Measurements from ENCODE around the gene KCNJ6. TPM values are rescaled to one million over a fixed set of nuclear protein-coding genes. Genes with fewer than 3 reads are reported as not detected.
A peak's percentile ranks its signal among the peaks of the same experiment; 100 is the strongest.

KCNJ6 gene
- total RNA-seq, 2 donors from 2014 or later: 0.33 TPM; not detected in 1

DNA sequence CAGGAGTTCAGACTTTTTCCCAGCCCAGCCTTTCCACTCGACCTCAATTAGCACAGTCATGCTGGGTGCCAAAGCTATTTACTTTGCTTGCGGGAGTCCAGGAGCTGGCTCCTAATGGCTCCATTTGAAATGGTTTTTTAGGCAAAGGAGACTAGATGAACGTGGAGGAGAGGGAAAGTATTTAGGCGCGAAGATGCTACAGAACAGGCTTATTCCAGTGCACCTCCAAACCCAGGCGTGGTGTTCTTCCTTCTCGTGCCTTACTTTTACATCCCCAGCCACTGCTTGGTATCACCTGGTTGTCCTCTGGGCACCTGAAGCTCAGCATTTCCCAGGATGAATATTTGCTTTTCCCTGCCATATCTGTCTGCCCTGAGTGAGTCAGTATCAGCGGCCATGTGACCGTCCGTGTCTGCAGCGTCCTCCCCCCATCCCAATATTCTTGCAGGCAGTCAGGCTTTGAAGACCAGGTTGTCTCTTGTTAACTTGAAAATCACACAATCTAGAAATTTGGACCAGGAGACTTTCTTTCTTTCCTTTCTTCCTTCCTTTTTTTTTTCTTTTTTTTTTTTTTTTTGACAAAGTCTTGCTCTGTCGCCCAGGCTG lies 351.2 kb downstream of the KCNJ6 start:
- peaks cover 14% of the 10 kb centered on the region for H3K4me1 Mint-ChIP-seq
- Histone ChIP-seq H3K9me3 (ENCODE audit: control insufficient read depth, low read length) (no peaks in the 10 kb centered on the region), H3K4me1 (ENCODE audit: control insufficient read depth, insufficient read depth, low read length) (no peaks in the 10 kb centered on the region), H3K9ac (ENCODE audit: extremely low read depth, low read length, poor library complexity, severe bottlenecking) (peak overlapping the region; percentile 55), H3K27ac (ENCODE audit: low read depth, low read length) (no peak overlapping the region), H3K27me3 (ENCODE audit: control insufficient read depth, insufficient read depth, low read length, poor library complexity, severe bottlenecking) (no peaks in the 10 kb centered on the region), H3K4me3 (ENCODE audit: low read length) (peak overlapping the region; percentile 75), H3K36me3 (ENCODE audit: control insufficient read depth, insufficient read depth, low read length) (no peaks in the 10 kb centered on the region)
- H3K36me3 Mint-ChIP-seq (ENCODE audit: low read depth): no peaks in the 10 kb centered on the region
- 63 to 65% methylated on average over 11 to 12 of the region's 12 CpGs for WGBS, 2 experiments (ENCODE audit: insufficient coverage in 1 of 2, insufficient read length in 1 of 2)
- peak overlapping the region; percentile 65 for H3K4me3 Mint-ChIP-seq
- H3K27ac Mint-ChIP-seq: peak overlapping the region; percentile 84
- TF ChIP-seq, protein P1, sequence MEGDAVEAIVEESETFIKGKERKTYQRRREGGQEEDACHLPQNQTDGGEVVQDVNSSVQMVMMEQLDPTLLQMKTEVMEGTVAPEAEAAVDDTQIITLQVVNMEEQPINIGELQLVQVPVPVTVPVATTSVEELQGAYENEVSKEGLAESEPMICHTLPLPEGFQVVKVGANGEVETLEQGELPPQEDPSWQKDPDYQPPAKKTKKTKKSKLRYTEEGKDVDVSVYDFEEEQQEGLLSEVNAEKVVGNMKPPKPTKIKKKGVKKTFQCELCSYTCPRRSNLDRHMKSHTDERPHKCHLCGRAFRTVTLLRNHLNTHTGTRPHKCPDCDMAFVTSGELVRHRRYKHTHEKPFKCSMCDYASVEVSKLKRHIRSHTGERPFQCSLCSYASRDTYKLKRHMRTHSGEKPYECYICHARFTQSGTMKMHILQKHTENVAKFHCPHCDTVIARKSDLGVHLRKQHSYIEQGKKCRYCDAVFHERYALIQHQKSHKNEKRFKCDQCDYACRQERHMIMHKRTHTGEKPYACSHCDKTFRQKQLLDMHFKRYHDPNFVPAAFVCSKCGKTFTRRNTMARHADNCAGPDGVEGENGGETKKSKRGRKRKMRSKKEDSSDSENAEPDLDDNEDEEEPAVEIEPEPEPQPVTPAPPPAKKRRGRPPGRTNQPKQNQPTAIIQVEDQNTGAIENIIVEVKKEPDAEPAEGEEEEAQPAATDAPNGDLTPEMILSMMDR (conservative IDR thresholded peaks at IDR 0.05): no peak
- H3K9me3 Mint-ChIP-seq: peaks cover 13% of the 10 kb centered on the region
- DNase-seq: no peak
- peaks cover 15% of the 10 kb centered on the region for H3K27me3 Mint-ChIP-seq (ENCODE audit: insufficient read depth)

DNA sequence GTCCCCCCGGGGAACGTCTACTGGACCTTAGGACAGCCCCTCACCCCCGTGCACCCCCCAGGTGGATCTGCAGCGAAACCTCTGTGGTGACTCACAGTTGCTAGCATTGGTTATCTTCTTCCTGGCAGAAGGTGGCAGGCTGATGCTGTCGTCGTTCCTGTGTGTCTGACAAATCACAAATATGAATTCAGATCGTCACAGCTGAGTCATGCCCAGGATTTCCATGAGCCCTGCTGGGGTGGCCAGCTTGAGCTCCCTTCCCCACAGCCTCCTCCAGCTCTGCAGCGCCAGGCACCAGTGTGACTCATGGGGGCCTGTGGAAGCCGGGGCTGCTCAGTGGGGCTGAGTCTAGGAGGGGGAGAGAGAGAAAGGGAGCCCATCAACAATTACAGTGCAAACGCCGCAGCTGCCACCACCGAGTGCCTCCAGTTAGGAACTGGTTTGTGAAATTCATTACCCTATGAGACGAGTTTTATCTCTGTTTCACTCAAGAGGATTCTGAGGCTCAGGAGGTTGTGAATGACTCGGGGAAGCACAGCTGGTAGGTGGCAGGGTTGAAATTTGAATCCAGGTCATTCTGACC lies 351.8 kb downstream of the KCNJ6 start:
- H3K9me3 Mint-ChIP-seq: peaks cover 13% of the 10 kb centered on the region
- TF ChIP-seq, protein P1 (conservative IDR thresholded peaks at IDR 0.05): no peak
- H3K27ac Mint-ChIP-seq: peak overlapping the region; percentile 84
- 22 to 31% methylated on average over 13 to 14 of the region's 14 CpGs for WGBS, 2 experiments (ENCODE audit: insufficient coverage in 1 of 2, insufficient read length in 1 of 2)
- Histone ChIP-seq H3K36me3 (ENCODE audit: control insufficient read depth, insufficient read depth, low read length) (no peaks in the 10 kb centered on the region), H3K4me3 (ENCODE audit: low read length) (peak overlapping the region; percentile 75), H3K4me1 (ENCODE audit: control insufficient read depth, insufficient read depth, low read length) (no peaks in the 10 kb centered on the region), H3K27ac (ENCODE audit: low read depth, low read length) (peak overlapping the region; percentile 77), H3K9ac (ENCODE audit: extremely low read depth, low read length, poor library complexity, severe bottlenecking) (peak overlapping the region; percentile 55), H3K27me3 (ENCODE audit: control insufficient read depth, insufficient read depth, low read length, poor library complexity, severe bottlenecking) (no peaks in the 10 kb centered on the region), H3K9me3 (ENCODE audit: control insufficient read depth, low read length) (no peaks in the 10 kb centered on the region)
- peak; percentile 83 for DNase-seq
- peaks cover 14% of the 10 kb centered on the region for H3K4me1 Mint-ChIP-seq
- peak overlapping the region; percentile 65 for H3K4me3 Mint-ChIP-seq
- H3K27me3 Mint-ChIP-seq (ENCODE audit: insufficient read depth): peaks cover 15% of the 10 kb centered on the region
- no peaks in the 10 kb centered on the region for H3K36me3 Mint-ChIP-seq (ENCODE audit: low read depth)

DNA sequence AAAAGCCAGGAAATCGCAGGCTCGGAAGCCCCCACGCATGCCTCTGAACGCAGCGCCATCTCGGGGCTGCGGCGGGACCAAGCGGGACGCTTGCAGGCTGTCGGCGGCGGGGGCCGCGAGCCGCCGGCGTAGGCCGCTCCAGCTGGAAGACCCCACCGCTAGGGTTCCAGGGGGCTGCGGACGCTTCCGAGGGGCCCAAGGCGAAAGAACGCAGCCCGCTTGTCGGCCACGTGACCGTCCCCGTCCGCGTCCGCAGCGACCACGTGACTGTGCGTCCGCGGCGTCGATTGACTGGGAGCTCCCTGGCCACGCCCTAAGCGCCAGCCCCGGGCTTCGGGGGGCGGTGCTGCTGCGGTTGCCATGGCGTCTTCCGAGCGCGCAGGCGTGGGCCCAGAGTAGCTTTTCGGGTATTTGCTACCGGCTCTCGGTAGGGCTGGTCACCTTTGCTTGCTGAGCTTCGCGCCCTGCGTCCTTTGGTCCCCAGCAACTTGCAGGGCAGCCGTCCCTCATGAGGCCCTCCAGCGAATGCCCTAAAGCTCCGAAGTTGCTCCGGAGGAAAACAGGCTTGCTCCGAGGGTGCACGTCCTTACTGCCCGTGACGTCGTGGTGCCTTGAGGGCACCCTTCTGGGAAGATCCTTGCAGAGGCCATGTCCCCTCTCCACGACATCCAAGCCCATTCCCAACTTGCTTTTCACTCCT lies 352.5 kb downstream of the KCNJ6 start:
- H3K4me1 ChIP-seq (ENCODE audit: control insufficient read depth, insufficient read depth, low read length): no peaks in the 10 kb centered on the region
- Mint-ChIP-seq H3K4me3 (peak overlapping the region; percentile 65), H3K9me3 (peaks cover 18% of the 10 kb centered on the region), H3K27me3 (ENCODE audit: insufficient read depth) (peaks cover 15% of the 10 kb centered on the region), H3K27ac (peak overlapping the region; percentile 84), H3K4me1 (peaks cover 14% of the 10 kb centered on the region), H3K36me3 (ENCODE audit: low read depth) (no peaks in the 10 kb centered on the region)
- H3K36me3 ChIP-seq (ENCODE audit: control insufficient read depth, insufficient read depth, low read length): no peaks in the 10 kb centered on the region
- peak; percentile 91 for DNase-seq
- H3K27me3 ChIP-seq (ENCODE audit: control insufficient read depth, insufficient read depth, low read length, poor library complexity, severe bottlenecking): no peaks in the 10 kb centered on the region
- peaks cover 3% of the 10 kb centered on the region for H3K9me3 ChIP-seq (ENCODE audit: control insufficient read depth, low read length)
- WGBS, 2 experiments (ENCODE audit: insufficient coverage in 1 of 2, insufficient read length in 1 of 2): 35 to 40% methylated on average over 51 to 67 of the region's 67 CpGs
- peak overlapping the region; percentile 75 for H3K4me3 ChIP-seq (ENCODE audit: low read length)
- TF ChIP-seq, protein P1 (conservative IDR thresholded peaks at IDR 0.05): peak; percentile 48
- peak overlapping the region; percentile 55 for H3K9ac ChIP-seq (ENCODE audit: extremely low read depth, low read length, poor library complexity, severe bottlenecking)
- peak overlapping the region; percentile 77 for H3K27ac ChIP-seq (ENCODE audit: low read depth, low read length)
